Fibroblast of mammary gland (primary cell): ENCODE measurements around the gene PLEKHA7.

Experiments used
- DNase-seq: peaks from one replicate; pipeline ENCODE4 v3.0.0-alpha.2; 2010; ENCODE audit warnings: low read depth
- H3K4me3 ChIP-seq: 2 replicates; pipeline ENCODE4 v1.5.1; 2011; ENCODE audit warnings: low read depth, mild to moderate bottlenecking, low read length, moderate library complexity; ENCODE audit not compliant: control insufficient read depth
- TF ChIP-seq, protein P1 (sequence below): conservative IDR thresholded peaks from 2 replicates; pipeline ENCODE4 v1.5.1; 2011; ENCODE audit warnings: low read depth, low read length, inconsistent platforms; ENCODE audit not compliant: control insufficient read depth, insufficient read depth

Gene PLEKHA7

DNA sequence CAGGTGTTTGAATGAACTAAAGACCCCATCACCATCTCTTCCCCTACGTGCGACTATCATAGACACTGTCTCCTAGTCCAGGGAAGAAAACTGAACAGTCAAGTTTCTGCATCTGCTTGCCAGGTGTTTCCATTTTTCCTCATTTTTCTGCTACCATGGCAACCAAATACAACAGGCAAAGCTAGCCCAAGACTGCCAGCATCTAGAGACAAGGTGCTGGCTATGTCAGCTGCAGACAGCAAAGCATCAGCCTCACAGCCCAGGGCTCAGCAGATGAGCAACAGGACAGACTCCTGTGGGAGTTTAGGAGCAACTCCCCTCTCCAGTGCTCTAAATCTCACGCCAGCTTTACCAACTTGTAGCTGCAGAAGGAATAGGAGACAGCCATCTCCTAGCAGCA lies 151.5 kb downstream of the PLEKHA7 start:
- DNase-seq: peak; percentile 20
- no peak overlapping the region for H3K4me3 ChIP-seq

DNA sequence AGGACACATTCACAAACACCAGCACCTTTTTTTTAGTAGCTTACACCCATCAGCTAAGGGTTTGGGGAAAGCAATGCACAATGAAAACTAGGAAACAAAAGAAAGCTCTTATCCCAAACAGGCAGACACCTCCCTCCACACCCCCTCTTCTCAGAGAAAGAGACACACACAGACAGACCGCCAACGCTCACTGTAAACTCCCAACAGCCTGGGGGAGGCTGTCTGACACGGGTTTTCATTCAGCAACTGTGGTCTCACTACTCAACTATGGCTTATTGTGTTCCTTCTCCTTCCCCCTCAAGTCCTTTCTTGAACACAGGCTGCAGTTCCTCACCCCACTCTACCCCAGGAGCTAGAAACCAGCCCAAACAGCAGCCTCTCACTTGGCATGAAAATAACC lies 152.4 kb downstream of the PLEKHA7 start:
- H3K4me3 ChIP-seq: no peak overlapping the region
- DNase-seq: no peak
- TF ChIP-seq, protein P1, sequence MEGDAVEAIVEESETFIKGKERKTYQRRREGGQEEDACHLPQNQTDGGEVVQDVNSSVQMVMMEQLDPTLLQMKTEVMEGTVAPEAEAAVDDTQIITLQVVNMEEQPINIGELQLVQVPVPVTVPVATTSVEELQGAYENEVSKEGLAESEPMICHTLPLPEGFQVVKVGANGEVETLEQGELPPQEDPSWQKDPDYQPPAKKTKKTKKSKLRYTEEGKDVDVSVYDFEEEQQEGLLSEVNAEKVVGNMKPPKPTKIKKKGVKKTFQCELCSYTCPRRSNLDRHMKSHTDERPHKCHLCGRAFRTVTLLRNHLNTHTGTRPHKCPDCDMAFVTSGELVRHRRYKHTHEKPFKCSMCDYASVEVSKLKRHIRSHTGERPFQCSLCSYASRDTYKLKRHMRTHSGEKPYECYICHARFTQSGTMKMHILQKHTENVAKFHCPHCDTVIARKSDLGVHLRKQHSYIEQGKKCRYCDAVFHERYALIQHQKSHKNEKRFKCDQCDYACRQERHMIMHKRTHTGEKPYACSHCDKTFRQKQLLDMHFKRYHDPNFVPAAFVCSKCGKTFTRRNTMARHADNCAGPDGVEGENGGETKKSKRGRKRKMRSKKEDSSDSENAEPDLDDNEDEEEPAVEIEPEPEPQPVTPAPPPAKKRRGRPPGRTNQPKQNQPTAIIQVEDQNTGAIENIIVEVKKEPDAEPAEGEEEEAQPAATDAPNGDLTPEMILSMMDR: no peak

More for the DNA sequence above, 151.5 kb downstream of the PLEKHA7 start:
- TF ChIP-seq, protein P1: no peak

DNA sequence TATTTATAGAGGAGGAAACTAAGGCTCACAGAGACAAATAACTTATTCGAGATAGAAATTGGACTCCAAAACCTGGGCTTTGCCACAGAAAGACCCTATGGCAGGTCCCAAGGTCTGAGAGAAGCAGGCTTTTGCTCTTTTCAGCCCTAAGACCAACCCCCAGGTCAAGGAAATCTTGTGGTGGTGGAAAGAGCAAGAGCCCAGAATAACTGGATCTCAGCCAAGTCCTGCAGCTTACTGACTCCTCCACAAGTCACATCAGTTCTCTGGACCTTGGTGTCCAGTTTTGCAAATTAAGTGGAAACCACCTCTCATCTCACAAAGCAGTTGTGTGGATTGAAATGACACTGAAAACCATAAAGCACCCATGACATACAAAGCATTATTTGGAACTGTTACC lies 153.6 kb downstream of the PLEKHA7 start:
- no peak overlapping the region for H3K4me3 ChIP-seq
- DNase-seq: no peak
- TF ChIP-seq, protein P1: no peak

DNA sequence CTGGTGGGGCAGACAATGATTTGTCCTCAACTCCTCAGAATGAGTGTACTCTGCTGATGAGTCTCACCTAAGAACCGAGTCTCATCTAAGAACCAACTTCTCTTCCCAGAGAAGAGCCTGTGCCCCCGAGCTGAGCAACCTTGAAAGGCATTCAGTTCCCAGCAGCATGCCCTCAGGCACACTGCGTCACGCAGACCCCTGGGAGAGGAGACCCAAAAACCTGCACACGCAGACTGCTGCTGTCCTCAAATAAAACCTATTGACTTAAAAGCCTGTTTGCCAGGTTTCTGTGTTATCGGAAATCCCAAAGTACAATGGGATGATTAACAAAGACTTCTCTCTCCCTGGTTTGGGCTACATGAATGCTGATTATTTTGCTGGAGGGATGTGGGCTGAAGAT lies 154.6 kb downstream of the PLEKHA7 start:
- TF ChIP-seq, protein P1: no peak
- H3K4me3 ChIP-seq: no peak overlapping the region
- no peak for DNase-seq

DNA sequence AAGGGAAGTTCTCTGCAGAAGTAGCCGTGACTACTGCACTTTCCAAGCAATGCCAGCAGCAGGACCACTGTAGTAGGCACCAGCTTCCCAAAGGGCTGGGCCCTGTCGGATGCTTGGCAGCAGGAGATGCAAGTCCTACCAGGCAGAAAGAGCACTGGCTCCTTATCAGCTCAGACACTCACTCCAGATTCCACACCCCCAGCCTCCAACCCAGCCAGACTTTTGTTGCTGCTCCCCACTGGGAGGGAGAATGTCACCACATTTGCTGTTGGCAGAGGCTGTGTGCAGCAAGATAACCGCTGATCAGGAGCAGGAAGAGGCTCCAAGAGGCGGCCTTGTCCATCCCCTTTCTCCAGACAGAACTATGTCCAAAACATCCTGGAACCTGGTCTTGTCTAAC lies 157.0 kb downstream of the PLEKHA7 start:
- TF ChIP-seq, protein P1: no peak
- no peak overlapping the region for H3K4me3 ChIP-seq
- DNase-seq: no peak

DNA sequence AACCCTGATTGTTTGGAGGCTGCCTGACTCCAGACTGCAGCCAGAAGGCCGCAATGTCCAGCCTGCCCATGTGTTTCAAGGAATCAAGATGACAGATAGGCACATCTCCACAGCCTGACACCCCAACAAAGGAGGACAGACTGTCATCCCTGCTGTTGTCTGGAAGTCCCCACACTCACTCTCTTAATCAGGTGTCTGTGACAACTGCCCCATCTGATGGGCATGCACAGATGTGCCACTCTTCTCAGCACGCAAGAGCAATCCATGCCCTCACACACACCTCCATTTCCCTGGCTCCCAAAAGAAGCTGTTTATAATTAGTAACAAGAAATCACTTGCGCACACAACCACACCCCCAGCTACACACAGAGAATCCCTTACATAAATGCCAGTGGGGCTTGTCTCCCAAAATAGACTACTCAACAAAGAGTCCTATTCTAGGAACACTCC lies 158.2 kb downstream of the PLEKHA7 start:
- TF ChIP-seq, protein P1: no peak
- no peak overlapping the region for H3K4me3 ChIP-seq
- no peak for DNase-seq

DNA sequence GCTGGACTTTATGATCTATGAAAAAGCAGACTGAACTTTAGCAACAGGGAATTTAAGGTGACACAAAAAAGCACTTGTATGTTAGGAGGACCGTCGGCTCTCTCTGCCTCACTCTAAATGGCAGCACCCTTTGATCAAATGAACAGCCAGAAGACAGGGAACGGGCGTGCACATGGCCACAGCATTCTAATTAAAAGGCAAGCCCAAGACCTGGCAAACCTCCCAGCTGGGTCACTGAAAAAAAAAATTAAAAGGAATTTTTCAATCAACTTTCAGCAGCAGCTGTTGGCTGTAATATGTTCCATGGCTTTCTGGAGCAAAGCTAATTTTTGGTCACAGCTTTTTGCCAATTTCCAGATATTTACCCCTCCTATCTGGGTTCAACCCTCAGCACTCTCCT lies 159.2 kb downstream of the PLEKHA7 start:
- TF ChIP-seq, protein P1: no peak
- no peak for DNase-seq
- no peak overlapping the region for H3K4me3 ChIP-seq
